H7 (cell line): ENCODE data around the gene RIMKLA. TPM values are rescaled to one million over a fixed set of nuclear protein-coding genes. Genes with fewer than 3 reads are reported as not detected.
A peak's percentile ranks its signal among the peaks of the same experiment; 100 is the strongest.

Source experiments
- DNase-seq: peaks from one replicate; pipeline ENCODE4 v3.0.0; 2012
- H3K27me3 ChIP-seq: 2 replicates; pipeline ENCODE4 v1.6.0; 2011; ENCODE audit warnings: mild to moderate bottlenecking, low read length; ENCODE audit not compliant: control insufficient read depth, insufficient read depth
- H3K36me3 ChIP-seq: replicated peaks from 2 replicates; pipeline ENCODE4 v1.5.1; 2011; ENCODE audit warnings: low read length; ENCODE audit not compliant: control insufficient read depth, insufficient read depth
- H3K4me3 ChIP-seq: 2 replicates; pipeline ENCODE4 v1.5.1; 2011; ENCODE audit warnings: low read depth, mild to moderate bottlenecking, control low read depth, low read length, moderate library complexity; ENCODE audit not compliant: insufficient read depth
- total RNA-seq: library from RNA; depleted of rRNA; stranded (reverse); fragments of >200 nt; shearing (Covaris generic); gene quantifications from 2 replicates; pipeline ENCODE4 v1.2.3, GENCODE V29; 2014; rRNA removed

Gene RIMKLA
- total RNA-seq, 1 experiment from 2014 or later = 1.1 TPM

- Histone ChIP-seq H3K4me3 (peak within 1 kb of the TSS; percentile 62), H3K27me3 (peaks cover 2% of the 10 kb centered on the region; the same call in 1 of the 2 replicates), H3K36me3 (no peaks in the 10 kb centered on the region; the same call in 1 of the 2 replicates)
- DNase-seq = peak; percentile 95
These were observed 82.5 kb downstream of the RIMKLA start, which contains the start of gene CCDC30 for GRCh38 chr1:42462828-42463763. CCDC30 (plus strand) TSS chr1:42463286; CDS start chr1:42480552, 17,266 bp downstream.

GRCh38 chr1:42463921-42464320, 83.3 kb downstream of the RIMKLA start:
- no peak for DNase-seq
- H3K4me3 ChIP-seq = peak overlapping the region; percentile 62; the same call in 1 of the 2 replicates
- no peaks in the 10 kb centered on the region; the same call in 1 of the 2 replicates for H3K36me3 ChIP-seq
- peaks cover 2% of the 10 kb centered on the region; the same call in 1 of the 2 replicates for H3K27me3 ChIP-seq

GRCh38 chr1:42466030-42466429, 85.4 kb downstream of the RIMKLA start:
- Histone ChIP-seq H3K36me3 (no peaks in the 10 kb centered on the region), H3K27me3 (peaks cover 2% of the 10 kb centered on the region; the same call in 1 of the 2 replicates), H3K4me3 (no peak overlapping the region)
- no peak for DNase-seq

- Histone ChIP-seq H3K36me3 (no peaks in the 10 kb centered on the region), H3K4me3 (no peak overlapping the region), H3K27me3 (no peaks in the 10 kb centered on the region)
- DNase-seq = no peak
These were observed 89.1 kb downstream of the RIMKLA start for GRCh38 chr1:42469727-42470126.

Other genes with a start within 250 kb of the RIMKLA start
- gene GUCA2B, start 227.4 kb upstream of the RIMKLA start, total RNA-seq = not detected in 2 replicates
- not detected in 2 replicates for gene GUCA2A, start 216.0 kb upstream of the RIMKLA start, total RNA-seq
- gene FOXJ3, start 45.6 kb upstream of the RIMKLA start, total RNA-seq = 41.5 and 45.0 TPM in 2 replicates
- gene ZMYND12, start 75.2 kb downstream of the RIMKLA start, total RNA-seq = 2.6 and 3.5 TPM in 2 replicates
- 67.6 and 83.1 TPM in 2 replicates for gene PPCS, start 75.8 kb downstream of the RIMKLA start, total RNA-seq
- gene CCDC30, start 82.5 kb downstream of the RIMKLA start, total RNA-seq = 0.87 and 1.4 TPM in 2 replicates